HepG2 (cell line): ENCODE results near the gene KIF17. TPM values are rescaled to one million over a fixed set of nuclear protein-coding genes. Genes with fewer than 3 reads are reported as not detected.
A peak's percentile ranks its signal among the peaks of the same experiment; 100 is the strongest.

Source experiments
- ATAC-seq: fragments of 200-7000 bp; cut with Tn5 transposase; 3 replicates; pipeline ENCODE4 v1.9.1; 2020; ENCODE audit warnings: mild to moderate bottlenecking, moderate library complexity
- BruUV-seq: library from RNA; stranded (reverse); fragments of 400-500 nt; replicated peaks from 2 replicates; lab custom pipeline; 2021; lab: Mats Ljungman, UMichigan
- CTCF ChIA-PET: fragments of 300-600 bp; formaldehyde crosslinking; extraction: SDS; loops from one replicate; lab custom pipeline; 2021; ENCODE audit warnings: low total read pairs, inconsistent platforms, low intra/inter-chr PET ratio; lab: Yijun Ruan, JAX
- POLR2A ChIA-PET: fragments of 350-600 bp; sonication (Branson Sonifier 250); formaldehyde crosslinking; loops from one replicate; lab custom pipeline; 2020; ENCODE audit warnings: antibody characterized with exemption, inconsistent platforms; lab: Yijun Ruan, JAX
- DNase-seq: peaks from one replicate; pipeline ENCODE4 v3.0.0-alpha.2; 2015; ENCODE audit warnings: low spot score
- FAIRE-seq: peaks from 3 replicates; lab custom pipeline; 2011; peaks lifted over from hg19 to GRCh38; lab: Jason Lieb, UNC
- H2AFZ ChIP-seq: one replicate; pipeline ENCODE4 v1.6.1; 2011; ENCODE audit warnings: low read length, inconsistent platforms
- H3K27ac ChIP-seq: fragments of 300-600 bp; 3 replicates; pipeline ENCODE4 v1.8.0; 2011; ENCODE audit warnings: mixed run types, mild to moderate bottlenecking, mixed read lengths, low read length, inconsistent platforms; ENCODE audit not compliant: insufficient read depth; ENCODE audit errors: extremely low read length
- H3K27me3 ChIP-seq, 2 experiments: fragments of 200-600 bp in 1 of 2; 2 replicates in 1 of 2; 3 replicates in 1 of 2; pipeline versions ENCODE4 v1.6.0 to v1.8.0; 2011; ENCODE audit warnings: low read length in 2 of 2, mild to moderate bottlenecking in 2 of 2, moderate library complexity in 2 of 2, inconsistent platforms in 1 of 2; ENCODE audit not compliant: insufficient read depth in 2 of 2, control insufficient read depth in 1 of 2
- H3K36me3 ChIP-seq, 2 experiments: fragments of 200-600 bp in 1 of 2; replicated peaks in 1 of 2; 2 replicates in 1 of 2; 3 replicates in 1 of 2; pipeline versions ENCODE4 v1.5.1 to v1.8.0; 2011; ENCODE audit warnings: low read length in 2 of 2, inconsistent platforms in 1 of 2; ENCODE audit not compliant: insufficient read depth in 2 of 2, control insufficient read depth in 1 of 2
- H3K4me1 ChIP-seq: 2 replicates; pipeline ENCODE4 v1.5.1; 2012; ENCODE audit warnings: low read length, inconsistent platforms; ENCODE audit not compliant: insufficient read depth
- H3K4me2 ChIP-seq: 2 replicates; pipeline ENCODE4 v1.6.0; 2011; ENCODE audit warnings: low read depth, low read length, inconsistent platforms
- H3K4me3 ChIP-seq, 3 experiments: fragments of 200-600 bp in 1 of 3; sonication (generic), shearing (Covaris generic) in 1 of 3; replicated peaks in 1 of 3; 2 replicates each; pipeline ENCODE4 v1.5.1; 2011 to 2016; ENCODE audit warnings: low read length in 3 of 3, inconsistent platforms in 2 of 3, low read depth in 2 of 3, mild to moderate bottlenecking in 2 of 3, control low read depth in 1 of 3, mixed read lengths in 1 of 3; ENCODE audit not compliant: insufficient read depth in 1 of 3
- H3K79me2 ChIP-seq: one replicate; pipeline ENCODE4 v1.6.1; 2011; ENCODE audit warnings: low read length, inconsistent platforms; ENCODE audit not compliant: insufficient read depth
- H3K9ac ChIP-seq: 2 replicates; pipeline ENCODE4 v1.6.0; 2011; ENCODE audit warnings: mild to moderate bottlenecking, low read depth, low read length, inconsistent platforms; ENCODE audit not compliant: insufficient read depth
- H3K9me3 ChIP-seq: 2 replicates; pipeline ENCODE4 v1.5.1; 2012; ENCODE audit warnings: mild to moderate bottlenecking, low read length
- H4K20me1 ChIP-seq: 2 replicates; pipeline ENCODE4 v1.6.0; 2011; ENCODE audit warnings: inconsistent platforms, mild to moderate bottlenecking, low read length, moderate library complexity; ENCODE audit not compliant: insufficient read depth
- CREM ChIP-seq, 2 experiments: sonication (generic) in 1 of 2; formaldehyde crosslinking in 1 of 2; IDR thresholded peaks; 2 replicates each; pipeline versions ENCODE4 v1.4.0 to v1.6.1; 2016 to 2020; ENCODE audit warnings: antibody characterized with exemption in 1 of 2, mild to moderate bottlenecking in 1 of 2, missing genetic modification reagents in 1 of 2
- GABPA ChIP-seq, 2 experiments: IDR thresholded peaks; 2 replicates each; pipeline ENCODE4 v1.6.1; 2011 to 2016; ENCODE audit warnings: low read depth in 2 of 2, low read length in 1 of 2, missing biosample characterization in 1 of 2, missing genetic modification characterization in 1 of 2
- HNF4A ChIP-seq: sonication (generic); formaldehyde crosslinking; IDR thresholded peaks from 2 replicates; pipeline ENCODE4 v1.4.0; 2020; ENCODE audit warnings: missing genetic modification reagents
- NBN ChIP-seq: fragments of 450-650 bp; conservative IDR thresholded peaks from 2 replicates; pipeline ENCODE4 v1.6.1; 2017
- PRPF4 ChIP-seq: fragments of 200-400 bp; formaldehyde crosslinking; IDR thresholded peaks from 2 replicates; pipeline ENCODE4 v1.6.1; 2016; ENCODE audit warnings: low read length, low read depth; ENCODE audit not compliant: poor library complexity, severe bottlenecking
- TOE1 ChIP-seq: sonication (generic); formaldehyde crosslinking; IDR thresholded peaks from 2 replicates; pipeline ENCODE4 v1.4.0; 2020; ENCODE audit warnings: mild to moderate bottlenecking, missing genetic modification reagents
- ZNF263 ChIP-seq: sonication (generic); formaldehyde crosslinking; IDR thresholded peaks from 2 replicates; pipeline ENCODE4 v1.4.0; 2020; ENCODE audit warnings: missing genetic modification reagents
- ZNF430 ChIP-seq: sonication (generic); formaldehyde crosslinking; IDR thresholded peaks from 2 replicates; pipeline ENCODE4 v1.9.0; 2021; ENCODE audit warnings: mild to moderate bottlenecking, missing genetic modification reagents
- ZNF501 ChIP-seq: sonication (generic); formaldehyde crosslinking; IDR thresholded peaks from 2 replicates; pipeline ENCODE4 v1.5.1; 2020; ENCODE audit warnings: mild to moderate bottlenecking, moderate library complexity, missing genetic modification reagents
- ZNF629 ChIP-seq: sonication (generic); formaldehyde crosslinking; conservative IDR thresholded peaks from 2 replicates; pipeline ENCODE4 v1.5.0; 2020; ENCODE audit warnings: missing genetic modification reagents
- WGBS: methylation state at CpG from one replicate; pipeline ENCODE4 v1.1.6; 2017; ENCODE audit warnings: low lambda C conversion rate; 5-methylcytosine and 5-hydroxymethylcytosine counted together
- in situ Hi-C: cut with HindIII; loops from 2 replicates; pipeline ENCODE4 v1.10.0; 2017; ENCODE audit warnings: low pct_unique_long_range_greater_than_20kb; ENCODE audit not compliant: extremely low pct_ligation_motif_present
- intact Hi-C: fragments of 100-400 bp; cut with micrococcal nuclease; formaldehyde crosslinking; loops from one replicate; pipeline ENCODE4 v1.10.0; 2022; ENCODE audit not compliant: unreplicated experiment
- polyA plus RNA-seq, 8 experiments: library from polyadenylated mRNA; depleted of rRNA in 3 of 8; stranded (reverse) in 7 of 8; unstranded in 1 of 8; fragments of >200 nt; fragmentation: Illumina TruSeq in 4 of 8; extraction: Trizol in 4 of 8; gene quantifications; 2 replicates each; pipeline versions ENCODE4 v1.2.1 to v1.2.3, GENCODE V29; 2011 to 2016; ENCODE audit warnings: low read depth in 4 of 8, missing spikeins in 1 of 8, mixed read lengths in 1 of 8; ENCODE audit not compliant: insufficient read depth in 1 of 8
- total RNA-seq, 5 experiments: library from RNA; depleted of rRNA; stranded (reverse); fragments of >200 nt; fragmentation: Illumina TruSeq; extraction: Trizol; gene quantifications; 2 replicates each; pipeline ENCODE4 v1.2.3, GENCODE V29; 2016; ENCODE audit warnings: low read depth in 1 of 5

Gene KIF17
- total and polyA plus RNA-seq, 2 of the 13 experiments (the other 11 are each of a cell fraction or from before 2014, with no cell fraction given): 0.24 to 0.44 TPM

- Histone ChIP-seq H3K36me3 (no peaks in the 10 kb centered on the region), H3K9me3 (no peaks in the 10 kb centered on the region), H3K79me2 (no peaks in the 10 kb centered on the region), H3K27me3 (no peaks in the 10 kb centered on the region; a peak in 1 of 5 replicates), H3K4me2 (no peak overlapping the region), H4K20me1 (no peaks in the 10 kb centered on the region), H3K4me1 (peaks cover 18% of the 10 kb centered on the region; the same call in 1 of the 2 replicates), H3K27ac (no peak overlapping the region), H2AFZ (no peak overlapping the region), H3K4me3 (no peak overlapping the region), H3K9ac (no peak overlapping the region)
- DNase-seq: no peak
- ChIA-PET CTCF (no interaction called here), POLR2A (interaction anchor here (1.0 kb wide), 1 partner anchor 11 kb away, joined by 3 read pairs; the partner anchor contains the start of gene DDOST)
- BruUV-seq: no TSS peak
- FAIRE-seq: no peak
- intact Hi-C loops: no loop called here
- WGBS: 41% methylated on average over 4 of the region's 4 CpGs
- TF ChIP-seq PRPF4 (no peak), ZNF501 (CRISPR knock-in tag) (no peak), TOE1 (no peak), NBN (0 out of 2 replicates have a peak, but pooled peaks have one; percentile 29), ZNF430 (CRISPR knock-in tag) (no peak)
- ATAC-seq: no peak
- in situ Hi-C loops: no loop called here
These were observed 45.6 kb downstream of the KIF17 start for GRCh38 chr1:20672265-20672632.

- no TSS peak for BruUV-seq
- H3K79me2 ChIP-seq: no peaks in the 10 kb centered on the region
- DNase-seq: no peak
- no peak overlapping the region; the same call in 1 of the 2 replicates for H3K9ac ChIP-seq
- no peak for ATAC-seq
- no peaks in the 10 kb centered on the region for H3K36me3 ChIP-seq
- peaks cover 18% of the 10 kb centered on the region; the same call in 1 of the 2 replicates for H3K4me1 ChIP-seq
- CTCF ChIA-PET: no interaction called here
- H3K27ac ChIP-seq: no peak overlapping the region
- H3K27me3 ChIP-seq: no peaks in the 10 kb centered on the region; a peak in 1 of 5 replicates
- POLR2A ChIA-PET: interaction anchor here (1.0 kb wide), 1 partner anchor 10 kb away, joined by 5 read pairs; the partner anchor contains the start of gene DDOST
- H3K4me2 ChIP-seq: peak overlapping the region; percentile 25
- no peaks in the 10 kb centered on the region for H4K20me1 ChIP-seq
- H2AFZ ChIP-seq: no peak overlapping the region
- no peak overlapping the region for H3K4me3 ChIP-seq
- in situ Hi-C loops: no loop called here
- no peak for FAIRE-seq
- intact Hi-C loops: no loop called here
- H3K9me3 ChIP-seq: no peaks in the 10 kb centered on the region
- TF ChIP-seq HNF4A (peak; percentile 56; the same call in 1 of the 2 replicates), ZNF501 (CRISPR knock-in tag) (no peak), ZNF629 (CRISPR knock-in tag) (peak; percentile 86), ZNF263 (CRISPR knock-in tag) (peak; percentile 98), GABPA (IDR thresholded peaks at IDR 0.05; ENCODE audit: low read depth, low read length) (no peak), GABPA (CRISPR knock-in tag; IDR thresholded peaks at IDR 0.05; ENCODE audit: low read depth) (0 out of 2 replicates have a peak, but pooled peaks have one; percentile 12), CREM (IDR thresholded peaks at IDR 0.05) (no peak), CREM (CRISPR knock-in tag; IDR thresholded peaks at IDR 0.05) (no peak)
- WGBS: 69% methylated on average over 2 of the region's 5 CpGs
These were observed 46.9 kb downstream of the KIF17 start for GRCh38 chr1:20670936-20671335.
